Ovary (tissue), 3 donors: Measurements from ENCODE around the gene AFG3L2.

ENCODE experiments used
- CTCF ChIP-seq, 3 donors: fragments of 450-650 bp in 2 of 3; fragments of 200-600 bp in 1 of 3; IDR thresholded peaks; one replicate each; pipeline versions ENCODE4 v1.5.1 to v1.8.0; 2016 to 2022; ENCODE audit warnings: antibody characterized with exemption in 3 of 3, mild to moderate bottlenecking in 1 of 3
- POLR2A ChIP-seq: fragments of 450-650 bp; IDR thresholded peaks from one replicate; pipeline ENCODE4 v1.6.1; 2017; ENCODE audit warnings: antibody characterized with exemption, mild to moderate bottlenecking, moderate library complexity
- donor health status: DM: no; HTN: no; CAD: no.

DNA sequence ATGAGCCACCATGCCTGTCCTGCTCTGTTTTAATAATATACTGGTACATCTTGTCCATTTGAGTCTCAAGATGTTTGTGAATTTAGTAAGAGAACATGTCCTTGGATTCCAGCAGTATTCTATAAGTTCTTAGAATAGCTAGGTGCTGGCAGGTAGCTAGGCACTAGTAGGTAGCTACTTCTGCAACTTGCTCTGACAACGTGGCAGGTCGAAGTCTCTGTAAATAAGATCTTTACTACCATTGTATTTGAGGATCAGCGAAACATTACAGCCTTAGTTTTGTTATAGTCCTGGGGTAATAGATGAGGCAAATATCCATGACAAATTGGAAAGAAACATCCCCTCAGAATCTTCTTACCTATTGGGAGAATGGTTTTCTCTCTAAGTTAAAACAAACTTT lies 16.5 kb upstream of the AFG3L2 start:
- TF ChIP-seq CTCF (IDR thresholded peaks at IDR 0.05) (no peak), POLR2A (no peak)
